ENCODE results near the gene SCN9A. TPM values are rescaled to one million over a fixed set of nuclear protein-coding genes. Genes with fewer than 3 reads are reported as not detected.

SCN9A gene
- total and polyA plus RNA-seq, 9 of the 15 experiments (the other 6 are each of a cell fraction or from before 2014, with no cell fraction given): 1.4 to 22.8 (median 7.1) TPM

DNA sequence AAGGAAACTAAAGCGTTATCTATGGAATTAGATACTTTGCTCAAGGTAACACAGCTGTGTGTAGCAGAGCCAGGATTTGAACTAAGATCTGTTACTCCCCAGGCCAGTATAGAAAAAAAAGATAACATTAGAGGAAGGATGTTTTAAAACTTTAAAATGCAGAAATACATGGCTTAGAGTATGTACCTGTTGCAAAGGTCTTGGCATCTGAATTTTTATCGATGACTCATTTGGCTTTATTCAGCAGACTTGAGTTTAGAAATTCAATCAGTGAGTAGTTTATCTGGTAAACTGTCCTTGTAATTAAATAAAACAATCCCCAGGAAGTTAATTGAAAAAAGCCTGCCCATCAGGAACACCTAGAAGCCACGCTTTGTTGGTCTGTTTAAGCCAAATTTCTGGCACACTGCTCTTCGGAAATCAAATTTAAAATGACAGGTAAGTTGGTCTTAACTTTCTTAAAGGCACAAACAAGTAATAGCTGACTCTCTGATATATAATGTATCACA is 36.9 kb downstream of the SCN9A start:
- no peak overlapping the region for H2AFZ ChIP-seq (ENCODE audit: low read depth, low read length)
- H3K4me3 ChIP-seq: no peak overlapping the region
- no peak overlapping the region; the same call in 2 of the 3 replicates for H3K27ac ChIP-seq (ENCODE audit: extremely low read depth, low read depth, low read length)
- H4K20me1 ChIP-seq (replicated peaks; ENCODE audit: control insufficient read depth, insufficient read depth, low read length): no peaks in the 10 kb centered on the region
- H3K36me3 ChIP-seq (ENCODE audit: control insufficient read depth, insufficient read depth, low read length): no peaks in the 10 kb centered on the region; the same call in 2 of the 3 replicates
- CTCF ChIA-PET (ENCODE audit: low intra/inter-chr PET ratio): no interaction called here
- in situ Hi-C loops (cut with MboI) (no loop called here), intact Hi-C loops (cut with micrococcal nuclease) (no loop called here)
- 41% methylated on average over 4 of the region's 4 CpGs for WGBS (ENCODE audit: insufficient coverage, low coverage, missing lambda C conversion rate)
- no peaks in the 10 kb centered on the region; a peak in 1 of 5 replicates for H3K4me1 ChIP-seq (replicated peaks in 1 of 2; ENCODE audit: control insufficient read depth in 2 of 2, insufficient read depth in 2 of 2, low read length in 2 of 2)
- no peaks in the 10 kb centered on the region for H3K9me1 ChIP-seq (ENCODE audit: control insufficient read depth, insufficient read depth, low read length)
- BruUV-seq (replicated peaks): no TSS peak
- ATAC-seq (no peak), DNase-seq (ENCODE audit: extremely low read depth in 1 of 4, low spot score in 3 of 4) (no peak), FAIRE-seq (no peak)
- H3K9me3 ChIP-seq (replicated peaks; ENCODE audit: control insufficient read depth, insufficient read depth, low read depth, low read length): no peaks in the 10 kb centered on the region
- H3K4me2 ChIP-seq (ENCODE audit: insufficient read depth, low read length): no peak overlapping the region
- H3K27me3 ChIP-seq (ENCODE audit: control insufficient read depth in 2 of 2, insufficient read depth in 2 of 2, low read length in 2 of 2): no peaks in the 10 kb centered on the region
- POLR2A ChIA-PET: no interaction called here
- H3K9ac ChIP-seq (ENCODE audit: insufficient read depth in 1 of 2, low read depth in 2 of 2, low read length in 2 of 2): no peak overlapping the region
- no peaks in the 10 kb centered on the region for H3K79me2 ChIP-seq (ENCODE audit: control insufficient read depth, insufficient read depth, low read length)
- TF ChIP-seq, protein P1, sequence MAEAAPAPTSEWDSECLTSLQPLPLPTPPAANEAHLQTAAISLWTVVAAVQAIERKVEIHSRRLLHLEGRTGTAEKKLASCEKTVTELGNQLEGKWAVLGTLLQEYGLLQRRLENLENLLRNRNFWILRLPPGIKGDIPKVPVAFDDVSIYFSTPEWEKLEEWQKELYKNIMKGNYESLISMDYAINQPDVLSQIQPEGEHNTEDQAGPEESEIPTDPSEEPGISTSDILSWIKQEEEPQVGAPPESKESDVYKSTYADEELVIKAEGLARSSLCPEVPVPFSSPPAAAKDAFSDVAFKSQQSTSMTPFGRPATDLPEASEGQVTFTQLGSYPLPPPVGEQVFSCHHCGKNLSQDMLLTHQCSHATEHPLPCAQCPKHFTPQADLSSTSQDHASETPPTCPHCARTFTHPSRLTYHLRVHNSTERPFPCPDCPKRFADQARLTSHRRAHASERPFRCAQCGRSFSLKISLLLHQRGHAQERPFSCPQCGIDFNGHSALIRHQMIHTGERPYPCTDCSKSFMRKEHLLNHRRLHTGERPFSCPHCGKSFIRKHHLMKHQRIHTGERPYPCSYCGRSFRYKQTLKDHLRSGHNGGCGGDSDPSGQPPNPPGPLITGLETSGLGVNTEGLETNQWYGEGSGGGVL (CRISPR knock-in tag; IDR thresholded peaks at IDR 0.05): no peak
- TF ChIP-seq, protein P2, sequence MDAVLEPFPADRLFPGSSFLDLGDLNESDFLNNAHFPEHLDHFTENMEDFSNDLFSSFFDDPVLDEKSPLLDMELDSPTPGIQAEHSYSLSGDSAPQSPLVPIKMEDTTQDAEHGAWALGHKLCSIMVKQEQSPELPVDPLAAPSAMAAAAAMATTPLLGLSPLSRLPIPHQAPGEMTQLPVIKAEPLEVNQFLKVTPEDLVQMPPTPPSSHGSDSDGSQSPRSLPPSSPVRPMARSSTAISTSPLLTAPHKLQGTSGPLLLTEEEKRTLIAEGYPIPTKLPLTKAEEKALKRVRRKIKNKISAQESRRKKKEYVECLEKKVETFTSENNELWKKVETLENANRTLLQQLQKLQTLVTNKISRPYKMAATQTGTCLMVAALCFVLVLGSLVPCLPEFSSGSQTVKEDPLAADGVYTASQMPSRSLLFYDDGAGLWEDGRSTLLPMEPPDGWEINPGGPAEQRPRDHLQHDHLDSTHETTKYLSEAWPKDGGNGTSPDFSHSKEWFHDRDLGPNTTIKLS (IDR thresholded peaks at IDR 0.05; ENCODE audit: borderline replicate concordance, low read depth): no peak
- no peak for TF ChIP-seq TOE1 (IDR thresholded peaks at IDR 0.05; ENCODE audit: borderline replicate concordance)
- TF ChIP-seq TOE1 (CRISPR knock-in tag; IDR thresholded peaks at IDR 0.05; ENCODE audit: borderline replicate concordance, low read depth): no peak
- TF ChIP-seq BACH1 (tag; IDR thresholded peaks at IDR 0.05): no peak
- no peak for TF ChIP-seq TRIM28 (IDR thresholded peaks at IDR 0.05)
- TF ChIP-seq, protein P3, sequence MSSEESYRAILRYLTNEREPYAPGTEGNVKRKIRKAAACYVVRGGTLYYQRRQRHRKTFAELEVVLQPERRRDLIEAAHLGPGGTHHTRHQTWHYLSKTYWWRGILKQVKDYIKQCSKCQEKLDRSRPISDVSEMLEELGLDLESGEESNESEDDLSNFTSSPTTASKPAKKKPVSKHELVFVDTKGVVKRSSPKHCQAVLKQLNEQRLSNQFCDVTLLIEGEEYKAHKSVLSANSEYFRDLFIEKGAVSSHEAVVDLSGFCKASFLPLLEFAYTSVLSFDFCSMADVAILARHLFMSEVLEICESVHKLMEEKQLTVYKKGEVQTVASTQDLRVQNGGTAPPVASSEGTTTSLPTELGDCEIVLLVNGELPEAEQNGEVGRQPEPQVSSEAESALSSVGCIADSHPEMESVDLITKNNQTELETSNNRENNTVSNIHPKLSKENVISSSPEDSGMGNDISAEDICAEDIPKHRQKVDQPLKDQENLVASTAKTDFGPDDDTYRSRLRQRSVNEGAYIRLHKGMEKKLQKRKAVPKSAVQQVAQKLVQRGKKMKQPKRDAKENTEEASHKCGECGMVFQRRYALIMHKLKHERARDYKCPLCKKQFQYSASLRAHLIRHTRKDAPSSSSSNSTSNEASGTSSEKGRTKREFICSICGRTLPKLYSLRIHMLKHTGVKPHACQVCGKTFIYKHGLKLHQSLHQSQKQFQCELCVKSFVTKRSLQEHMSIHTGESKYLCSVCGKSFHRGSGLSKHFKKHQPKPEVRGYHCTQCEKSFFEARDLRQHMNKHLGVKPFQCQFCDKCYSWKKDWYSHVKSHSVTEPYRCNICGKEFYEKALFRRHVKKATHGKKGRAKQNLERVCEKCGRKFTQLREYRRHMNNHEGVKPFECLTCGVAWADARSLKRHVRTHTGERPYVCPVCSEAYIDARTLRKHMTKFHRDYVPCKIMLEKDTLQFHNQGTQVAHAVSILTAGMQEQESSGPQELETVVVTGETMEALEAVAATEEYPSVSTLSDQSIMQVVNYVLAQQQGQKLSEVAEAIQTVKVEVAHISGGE (CRISPR knock-in tag; IDR thresholded peaks at IDR 0.05): no peak
- no peak for TF ChIP-seq BDP1 (IDR thresholded peaks at IDR 0.05; ENCODE audit: insufficient read depth, insufficient read length)
- no peak for TF ChIP-seq HCFC1 (IDR thresholded peaks at IDR 0.05; ENCODE audit: low read depth, low read length)
- TF ChIP-seq ZNF140 (CRISPR knock-in tag; IDR thresholded peaks at IDR 0.05): no peak
- no peak for TF ChIP-seq NCOA6 (IDR thresholded peaks at IDR 0.05)
- TF ChIP-seq TAF15 (IDR thresholded peaks at IDR 0.05; ENCODE audit: low read depth, low read length): no peak
